ENCODE measurements around the gene WT1.

DNA sequence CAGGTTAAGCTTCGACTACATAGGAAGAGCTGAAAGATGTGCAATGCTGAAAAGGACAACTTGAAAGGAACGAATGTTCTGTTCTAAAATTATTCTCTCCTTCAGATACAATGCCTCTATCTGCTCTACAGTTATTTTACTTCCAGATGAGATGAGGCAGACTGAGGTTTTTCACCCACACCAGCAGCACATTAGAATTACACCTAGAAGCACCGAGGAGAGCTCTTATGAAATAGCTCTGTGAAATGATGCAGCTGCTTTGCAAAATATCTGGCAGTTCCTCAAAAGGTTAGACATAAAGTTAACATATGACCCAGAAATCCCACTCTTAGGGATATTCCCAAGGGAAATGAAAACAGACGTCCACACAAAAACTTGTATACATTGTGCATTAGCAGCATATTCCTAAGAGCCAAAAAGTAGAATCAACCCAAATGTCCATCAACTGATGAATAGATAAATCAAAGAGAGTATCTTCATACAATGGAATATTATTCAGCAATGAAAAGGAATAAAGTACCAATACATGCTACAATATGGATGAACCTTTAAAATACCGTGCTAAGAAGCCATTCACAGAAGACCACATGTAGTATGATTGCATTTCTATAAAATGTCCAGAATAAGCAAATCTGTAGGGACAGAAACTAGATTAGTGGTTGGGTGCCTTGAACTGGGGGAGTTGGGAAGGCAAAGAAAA lies 34.5 kb downstream of the WT1 start:
- TF ChIP-seq EZH2 (IDR thresholded peaks at IDR 0.05; ENCODE audit: borderline replicate concordance, insufficient read depth, low read length, poor library complexity, severe bottlenecking) (no peak), POLR2AphosphoS5 (IDR thresholded peaks at IDR 0.05) (no peak), RAD21 (conservative IDR thresholded peaks at IDR 0.05) (no peak), SMC3 (conservative IDR thresholded peaks at IDR 0.05; ENCODE audit: poor library complexity) (no peak), TAF1 (IDR thresholded peaks at IDR 0.05; ENCODE audit: low read depth) (no peak), EP300 (conservative IDR thresholded peaks at IDR 0.05; ENCODE audit: poor library complexity, severe bottlenecking) (no peak)
- TF ChIP-seq, protein P1, sequence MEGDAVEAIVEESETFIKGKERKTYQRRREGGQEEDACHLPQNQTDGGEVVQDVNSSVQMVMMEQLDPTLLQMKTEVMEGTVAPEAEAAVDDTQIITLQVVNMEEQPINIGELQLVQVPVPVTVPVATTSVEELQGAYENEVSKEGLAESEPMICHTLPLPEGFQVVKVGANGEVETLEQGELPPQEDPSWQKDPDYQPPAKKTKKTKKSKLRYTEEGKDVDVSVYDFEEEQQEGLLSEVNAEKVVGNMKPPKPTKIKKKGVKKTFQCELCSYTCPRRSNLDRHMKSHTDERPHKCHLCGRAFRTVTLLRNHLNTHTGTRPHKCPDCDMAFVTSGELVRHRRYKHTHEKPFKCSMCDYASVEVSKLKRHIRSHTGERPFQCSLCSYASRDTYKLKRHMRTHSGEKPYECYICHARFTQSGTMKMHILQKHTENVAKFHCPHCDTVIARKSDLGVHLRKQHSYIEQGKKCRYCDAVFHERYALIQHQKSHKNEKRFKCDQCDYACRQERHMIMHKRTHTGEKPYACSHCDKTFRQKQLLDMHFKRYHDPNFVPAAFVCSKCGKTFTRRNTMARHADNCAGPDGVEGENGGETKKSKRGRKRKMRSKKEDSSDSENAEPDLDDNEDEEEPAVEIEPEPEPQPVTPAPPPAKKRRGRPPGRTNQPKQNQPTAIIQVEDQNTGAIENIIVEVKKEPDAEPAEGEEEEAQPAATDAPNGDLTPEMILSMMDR (IDR thresholded peaks at IDR 0.05; ENCODE audit: poor library complexity, severe bottlenecking) = no peak
- TF ChIP-seq, protein P2, sequence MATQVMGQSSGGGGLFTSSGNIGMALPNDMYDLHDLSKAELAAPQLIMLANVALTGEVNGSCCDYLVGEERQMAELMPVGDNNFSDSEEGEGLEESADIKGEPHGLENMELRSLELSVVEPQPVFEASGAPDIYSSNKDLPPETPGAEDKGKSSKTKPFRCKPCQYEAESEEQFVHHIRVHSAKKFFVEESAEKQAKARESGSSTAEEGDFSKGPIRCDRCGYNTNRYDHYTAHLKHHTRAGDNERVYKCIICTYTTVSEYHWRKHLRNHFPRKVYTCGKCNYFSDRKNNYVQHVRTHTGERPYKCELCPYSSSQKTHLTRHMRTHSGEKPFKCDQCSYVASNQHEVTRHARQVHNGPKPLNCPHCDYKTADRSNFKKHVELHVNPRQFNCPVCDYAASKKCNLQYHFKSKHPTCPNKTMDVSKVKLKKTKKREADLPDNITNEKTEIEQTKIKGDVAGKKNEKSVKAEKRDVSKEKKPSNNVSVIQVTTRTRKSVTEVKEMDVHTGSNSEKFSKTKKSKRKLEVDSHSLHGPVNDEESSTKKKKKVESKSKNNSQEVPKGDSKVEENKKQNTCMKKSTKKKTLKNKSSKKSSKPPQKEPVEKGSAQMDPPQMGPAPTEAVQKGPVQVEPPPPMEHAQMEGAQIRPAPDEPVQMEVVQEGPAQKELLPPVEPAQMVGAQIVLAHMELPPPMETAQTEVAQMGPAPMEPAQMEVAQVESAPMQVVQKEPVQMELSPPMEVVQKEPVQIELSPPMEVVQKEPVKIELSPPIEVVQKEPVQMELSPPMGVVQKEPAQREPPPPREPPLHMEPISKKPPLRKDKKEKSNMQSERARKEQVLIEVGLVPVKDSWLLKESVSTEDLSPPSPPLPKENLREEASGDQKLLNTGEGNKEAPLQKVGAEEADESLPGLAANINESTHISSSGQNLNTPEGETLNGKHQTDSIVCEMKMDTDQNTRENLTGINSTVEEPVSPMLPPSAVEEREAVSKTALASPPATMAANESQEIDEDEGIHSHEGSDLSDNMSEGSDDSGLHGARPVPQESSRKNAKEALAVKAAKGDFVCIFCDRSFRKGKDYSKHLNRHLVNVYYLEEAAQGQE (IDR thresholded peaks at IDR 0.05; ENCODE audit: borderline replicate concordance) = no peak

Data from neural cell (in vitro differentiated cells).